Adrenal gland (tissue), 12 donors: ENCODE data around the gene TP73. TPM values are rescaled to one million over a fixed set of nuclear protein-coding genes. Genes with fewer than 3 reads are reported as not detected.

ENCODE experiments used
- DNase-seq, 7 donors: peaks; one replicate each; pipeline ENCODE4 v3.0.0-alpha.2; 2019 to 2020
- H3K27ac ChIP-seq, 5 donors: fragments of 200-600 bp; sonication (generic) in 4 of 5; 1 replicate in 3 of 5; 2 replicates in 2 of 5; pipeline versions ENCODE4 v1.5.1 to v1.8.0; 2016 to 2020; ENCODE audit warnings: mild to moderate bottlenecking in 1 of 5
- H3K27me3 ChIP-seq: fragments of 200-600 bp; 2 replicates; pipeline ENCODE4 v1.8.0; 2021
- H3K36me3 ChIP-seq, 2 donors: fragments of 200-600 bp; replicated peaks in 1 of 2; 1 replicate in 1 of 2; 2 replicates in 1 of 2; pipeline versions ENCODE4 v1.5.1 to v1.8.0; 2018 to 2022
- H3K4me1 ChIP-seq, 2 donors: fragments of 200-600 bp; replicated peaks in 1 of 2; 1 replicate in 1 of 2; 2 replicates in 1 of 2; pipeline versions ENCODE4 v1.5.1 to v1.8.0; 2018 to 2021
- H3K4me3 ChIP-seq, 4 donors: fragments of 200-600 bp; sonication (generic) in 3 of 4; one replicate each; pipeline ENCODE4 v1.5.1; 2016 to 2018
- H3K9me3 ChIP-seq, 3 donors: fragments of 200-600 bp; sonication (generic) in 1 of 3; replicated peaks in 1 of 3; 1 replicate in 2 of 3; 2 replicates in 1 of 3; pipeline versions ENCODE4 v1.5.1 to v1.8.0; 2016 to 2021
- POLR2A ChIP-seq, 2 donors: fragments of 450-650 bp; IDR thresholded peaks; one replicate each; pipeline ENCODE4 v1.6.1; 2017; ENCODE audit warnings: antibody characterized with exemption in 2 of 2, mild to moderate bottlenecking in 2 of 2, moderate library complexity in 1 of 2
- WGBS, 4 donors: extraction: QIAGEN DNeasy Blood & Tissue Kit in 2 of 4; methylation state at CpG; one replicate each; pipeline versions ENCODE4 v1.1.5 to v1.1.7; 2013 to 2017; 5-methylcytosine and 5-hydroxymethylcytosine counted together
- intact Hi-C, 2 donors: fragments of 100-400 bp; cut with DNase I; formaldehyde crosslinking; loops; one replicate each; pipeline versions ENCODE4 v1.14.1 to v1.15.0; 2022 to 2023
- polyA plus RNA-seq, 3 donors: library from polyadenylated mRNA; stranded (reverse); fragments of 200-250 nt in 2 of 3; fragments of 350-450 nt in 1 of 3; fragmentation: Illumina TruSeq in 1 of 3; extraction: RNeasy Lipid Tissue Mini Kit (QIAGEN cat#74804) in 1 of 3; gene quantifications; one replicate each; pipeline ENCODE4 v1.2.3, GENCODE V29; 2013 to 2014
- total RNA-seq, 9 donors: library from RNA; depleted of rRNA in 4 of 9; stranded (reverse); fragments of >200 nt in 4 of 9; fragments of 120-200 nt in 1 of 9; fragmentation: NEBNext Ultra II Directional in 1 of 9; extraction: Animal tissue kit (Norgen Biotek cat#: 25700) in 1 of 9; gene quantifications; one replicate each; pipeline versions ENCODE4 v1.1.0 to v1.2.4, GENCODE V29; 2013 to 2023
- TF ChIP-seq, protein P1 (sequence below), 6 experiments: fragments of 450-650 bp in 4 of 6; fragments of 200-600 bp in 2 of 6; sonication (generic) in 1 of 6; IDR thresholded peaks; 1 replicate in 5 of 6; 2 replicates in 1 of 6; pipeline versions ENCODE4 v1.5.1 to v1.8.0; 2016 to 2021; ENCODE audit warnings: antibody characterized with exemption in 6 of 6, mild to moderate bottlenecking in 2 of 6, moderate library complexity in 1 of 6
- donor health status: healthy with polysubstance abuse.
- donor health status: Bipolar disorder and iron deficiency.
- donor health status: DM: yes; HTN: yes; CAD: no.
- donor health status: DM: no; HTN: no; CAD: no.
- donor health status: DM: no; HTN: no; CAD: no.
- donor health status: DM: yes; HTN: yes; CAD: no.

TP73 gene
- total and polyA plus RNA-seq, 12 donors: 0.03 to 0.22 (median 0.14) TPM; not detected in 6

GRCh38 chr1:3740752-3741151 lies 88.4 kb downstream of the TP73 start:
- Histone ChIP-seq H3K36me3 (peaks cover 0 to 42% of the 10 kb centered on the region in 2 donors), H3K9me3 (no peaks in the 10 kb centered on the region), H3K4me1 (peaks cover 0 to 1% of the 10 kb centered on the region in 2 donors), H3K27ac (no peak overlapping the region), H3K27me3 (no peaks in the 10 kb centered on the region), H3K4me3 (no peak overlapping the region)
- DNase-seq: no peak
- WGBS, 4 donors: 95 to 98% (median 96%) methylated on average over 13 of the region's 13 CpGs
- intact Hi-C loops: loop anchor here in 1 of 2 donors (10.0 kb wide), 1 partner anchor 54 kb away; the partner anchor contains the start of gene LRRC47
- TF ChIP-seq, protein P1, sequence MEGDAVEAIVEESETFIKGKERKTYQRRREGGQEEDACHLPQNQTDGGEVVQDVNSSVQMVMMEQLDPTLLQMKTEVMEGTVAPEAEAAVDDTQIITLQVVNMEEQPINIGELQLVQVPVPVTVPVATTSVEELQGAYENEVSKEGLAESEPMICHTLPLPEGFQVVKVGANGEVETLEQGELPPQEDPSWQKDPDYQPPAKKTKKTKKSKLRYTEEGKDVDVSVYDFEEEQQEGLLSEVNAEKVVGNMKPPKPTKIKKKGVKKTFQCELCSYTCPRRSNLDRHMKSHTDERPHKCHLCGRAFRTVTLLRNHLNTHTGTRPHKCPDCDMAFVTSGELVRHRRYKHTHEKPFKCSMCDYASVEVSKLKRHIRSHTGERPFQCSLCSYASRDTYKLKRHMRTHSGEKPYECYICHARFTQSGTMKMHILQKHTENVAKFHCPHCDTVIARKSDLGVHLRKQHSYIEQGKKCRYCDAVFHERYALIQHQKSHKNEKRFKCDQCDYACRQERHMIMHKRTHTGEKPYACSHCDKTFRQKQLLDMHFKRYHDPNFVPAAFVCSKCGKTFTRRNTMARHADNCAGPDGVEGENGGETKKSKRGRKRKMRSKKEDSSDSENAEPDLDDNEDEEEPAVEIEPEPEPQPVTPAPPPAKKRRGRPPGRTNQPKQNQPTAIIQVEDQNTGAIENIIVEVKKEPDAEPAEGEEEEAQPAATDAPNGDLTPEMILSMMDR (IDR thresholded peaks at IDR 0.05): no peak
- TF ChIP-seq POLR2A (IDR thresholded peaks at IDR 0.05): no peak

DNA sequence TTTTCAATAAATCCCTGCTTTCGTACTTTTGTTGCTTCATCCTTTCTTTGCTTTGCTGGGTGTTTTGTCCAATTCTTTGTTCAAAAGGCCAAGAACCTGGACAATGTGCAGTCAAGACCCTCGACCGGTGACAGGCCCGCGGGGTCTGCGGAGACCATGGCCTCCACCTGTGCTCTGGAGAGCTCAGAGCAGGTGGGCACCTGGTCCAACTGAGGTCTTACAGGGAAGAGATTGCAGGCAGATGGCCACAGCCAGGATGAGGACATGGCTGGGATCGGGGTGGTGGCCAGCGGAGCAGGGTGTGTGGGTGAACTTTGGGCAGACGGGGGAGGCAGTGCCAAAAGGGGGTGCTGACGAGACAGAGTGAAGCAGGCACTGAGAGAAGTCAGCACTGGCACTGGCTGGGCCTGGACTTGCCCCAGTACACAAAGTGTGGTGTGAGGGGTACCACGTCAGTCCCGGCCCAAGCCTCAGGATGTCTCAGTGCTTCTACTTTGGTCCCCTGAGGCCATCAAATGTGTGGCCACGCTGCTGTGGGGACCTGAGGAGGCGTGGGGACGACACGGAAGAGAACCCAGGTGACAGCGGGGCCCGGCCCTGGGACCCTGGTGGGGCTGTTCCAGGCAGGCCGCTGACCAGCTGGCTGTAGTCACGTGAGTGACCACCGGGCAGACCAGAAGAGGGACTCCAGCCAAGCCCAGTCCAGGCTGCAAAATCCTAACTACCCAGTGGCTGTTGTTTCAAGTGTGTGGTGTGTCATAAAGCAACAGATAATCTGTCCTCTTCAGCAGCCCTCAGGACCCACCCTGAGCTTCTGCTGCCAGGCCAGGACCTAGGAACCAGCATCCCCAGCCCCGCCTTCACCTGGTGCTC lies 89.5 kb downstream of the TP73 start:
- intact Hi-C loops: loop anchor here in 1 of 2 donors (10.0 kb wide), 1 partner anchor 53 kb away; the partner anchor contains the start of gene LRRC47
- WGBS, 4 donors: 88 to 96% (median 94%) methylated on average over 22 of the region's 22 CpGs
- Histone ChIP-seq H3K9me3 (no peaks in the 10 kb centered on the region), H3K4me3 (no peak overlapping the region), H3K27me3 (no peaks in the 10 kb centered on the region), H3K27ac (no peak overlapping the region), H3K36me3 (peaks cover 0 to 33% of the 10 kb centered on the region in 2 donors), H3K4me1 (peaks cover 5 to 12% of the 10 kb centered on the region in 2 donors)
- TF ChIP-seq, protein P1 (IDR thresholded peaks at IDR 0.05): no peak
- no peak for TF ChIP-seq POLR2A (IDR thresholded peaks at IDR 0.05)
- no peak for DNase-seq

GRCh38 chr1:3742439-3743298 lies 90.4 kb downstream of the TP73 start:
- WGBS, 4 donors: 87 to 91% (median 88%) methylated on average over 13 to 24 of the region's 24 CpGs

More at GRCh38 chr1:3742439-3743298, 90.4 kb downstream of the TP73 start:
- no peaks in the 10 kb centered on the region for H3K27me3 ChIP-seq
- DNase-seq: no peak
- H3K27ac ChIP-seq: no peak overlapping the region
- TF ChIP-seq, protein P1 (IDR thresholded peaks at IDR 0.05): no peak
- TF ChIP-seq POLR2A (IDR thresholded peaks at IDR 0.05): no peak
- no peak overlapping the region for H3K4me3 ChIP-seq
- H3K4me1 ChIP-seq: peaks cover 7 to 16% of the 10 kb centered on the region in 2 donors
- peaks cover 0 to 25% of the 10 kb centered on the region in 2 donors for H3K36me3 ChIP-seq
- no peaks in the 10 kb centered on the region for H3K9me3 ChIP-seq
- intact Hi-C loops: loop anchor here in 1 of 2 donors (10.0 kb wide), 1 partner anchor 52 kb away; the partner anchor contains the start of gene LRRC47
